H9 (cell line): ENCODE measurements around the gene KDM3A. TPM values are rescaled to one million over a fixed set of nuclear protein-coding genes. Genes with fewer than 3 reads are reported as not detected.

Experiments
- DNase-seq: peaks from one replicate; pipeline ENCODE4 v3.0.0-alpha.2; 2017
- H2AFZ ChIP-seq: one replicate; pipeline ENCODE4 v1.6.1; 2013; ENCODE audit warnings: mild to moderate bottlenecking, low read length, control low read depth, moderate library complexity
- H2AK5ac ChIP-seq: 2 replicates; pipeline ENCODE4 v1.6.1; 2013; ENCODE audit warnings: low read length, control low read depth, mixed read lengths; ENCODE audit not compliant: insufficient read length
- H2BK120ac ChIP-seq: one replicate; pipeline ENCODE4 v1.6.1; 2013; ENCODE audit warnings: low read depth, mild to moderate bottlenecking, low read length, control low read depth, inconsistent platforms; ENCODE audit not compliant: poor library complexity, severe bottlenecking
- H2BK12ac ChIP-seq: 2 replicates; pipeline ENCODE4 v1.6.1; 2013; ENCODE audit warnings: low read length, control low read depth, mixed read lengths, low read depth; ENCODE audit not compliant: insufficient read length
- H2BK15ac ChIP-seq: 2 replicates; pipeline ENCODE4 v1.6.1; 2013; ENCODE audit warnings: low read depth, low read length, control low read depth
- H2BK20ac ChIP-seq: one replicate; pipeline ENCODE4 v1.6.1; 2013; ENCODE audit warnings: low read depth, mild to moderate bottlenecking, low read length, control low read depth, inconsistent platforms; ENCODE audit not compliant: poor library complexity, severe bottlenecking
- H2BK5ac ChIP-seq: 2 replicates; pipeline ENCODE4 v1.6.1; 2013; ENCODE audit warnings: low read length, control low read depth, mixed read lengths; ENCODE audit not compliant: insufficient read length
- H3K14ac ChIP-seq: 2 replicates; pipeline ENCODE4 v1.6.1; 2013; ENCODE audit warnings: low read length, control low read depth; ENCODE audit not compliant: insufficient read depth
- H3K18ac ChIP-seq: 2 replicates; pipeline ENCODE4 v1.6.1; 2013; ENCODE audit warnings: low read depth, mild to moderate bottlenecking, mixed read lengths, low read length, control low read depth; ENCODE audit not compliant: insufficient read length
- H3K23ac ChIP-seq: 2 replicates; pipeline ENCODE4 v1.6.1; 2013; ENCODE audit warnings: low read length, control low read depth, mixed read lengths, low read depth; ENCODE audit not compliant: insufficient read length
- H3K23me2 ChIP-seq: 2 replicates; pipeline ENCODE4 v1.6.1; 2013; ENCODE audit warnings: low read depth, mild to moderate bottlenecking, mixed read lengths, low read length, control low read depth; ENCODE audit not compliant: insufficient read length, poor library complexity, severe bottlenecking
- H3K27ac ChIP-seq: 2 replicates; pipeline ENCODE4 v1.5.1; 2013; ENCODE audit warnings: low read length, control low read depth, mixed read lengths, low read depth; ENCODE audit not compliant: insufficient read length
- H3K27me3 ChIP-seq: 2 replicates; pipeline ENCODE4 v1.6.1; 2013; ENCODE audit warnings: low read length, control low read depth, inconsistent platforms; ENCODE audit not compliant: insufficient read depth
- H3K4ac ChIP-seq: 2 replicates; pipeline ENCODE4 v1.6.1; 2013; ENCODE audit warnings: low read depth, mild to moderate bottlenecking, control low read depth, inconsistent platforms, low read length, moderate library complexity
- H3K4me1 ChIP-seq: 2 replicates; pipeline ENCODE4 v1.6.1; 2013; ENCODE audit warnings: low read length, control low read depth, inconsistent platforms; ENCODE audit not compliant: insufficient read depth
- H3K4me2 ChIP-seq: 2 replicates; pipeline ENCODE4 v1.6.1; 2013; ENCODE audit warnings: low read length, control low read depth, mixed read lengths; ENCODE audit not compliant: insufficient read length, insufficient read depth
- H3K56ac ChIP-seq: 2 replicates; pipeline ENCODE4 v1.6.1; 2013; ENCODE audit warnings: low read depth, mild to moderate bottlenecking, mixed read lengths, low read length, control low read depth; ENCODE audit not compliant: insufficient read length
- H3K79me1 ChIP-seq: 2 replicates; pipeline ENCODE4 v1.6.1; 2013; ENCODE audit warnings: low read depth, mild to moderate bottlenecking, moderate library complexity, low read length, control low read depth, inconsistent platforms; ENCODE audit not compliant: insufficient read depth, poor library complexity, severe bottlenecking
- H3K79me2 ChIP-seq: 2 replicates; pipeline ENCODE4 v1.6.1; 2013; ENCODE audit warnings: low read length, control low read depth, inconsistent platforms; ENCODE audit not compliant: insufficient read depth
- H3K9ac ChIP-seq: 2 replicates; pipeline ENCODE4 v1.6.1; 2013; ENCODE audit warnings: low read length, control low read depth, mixed read lengths; ENCODE audit not compliant: insufficient read length; ENCODE audit errors: extremely low read depth
- H3K9me3 ChIP-seq: one replicate; pipeline ENCODE4 v1.6.1; 2013; ENCODE audit warnings: low read depth, low read length, inconsistent platforms; ENCODE audit not compliant: control insufficient read depth
- H3T11ph ChIP-seq: one replicate; pipeline ENCODE4 v1.6.1; 2013; ENCODE audit warnings: mild to moderate bottlenecking, low read length, control low read depth, inconsistent platforms
- H4K20me1 ChIP-seq: one replicate; pipeline ENCODE4 v1.6.1; 2013; ENCODE audit not compliant: control insufficient read depth, insufficient read length, insufficient read depth
- H4K5ac ChIP-seq: 2 replicates; pipeline ENCODE4 v1.6.1; 2013; ENCODE audit warnings: low read depth, mild to moderate bottlenecking, mixed read lengths, low read length, control low read depth; ENCODE audit not compliant: insufficient read length
- H4K8ac ChIP-seq: replicated peaks from 2 replicates; pipeline ENCODE4 v1.6.1; 2013; ENCODE audit warnings: low read length, control low read depth, mixed read lengths, low read depth; ENCODE audit not compliant: insufficient read length
- H4K91ac ChIP-seq: 2 replicates; pipeline ENCODE4 v1.6.1; 2013; ENCODE audit warnings: low read depth, mild to moderate bottlenecking, moderate library complexity, mixed read lengths, low read length, control low read depth; ENCODE audit not compliant: insufficient read length
- H3K27ac Mint-ChIP-seq, 3 experiments: 2 replicates in 2 of 3; 3 replicates in 1 of 3; pipeline ENCODE4 v1.8.0; 2020 to 2021; ENCODE audit warnings: mixed read lengths in 3 of 3, mild to moderate bottlenecking in 1 of 3, moderate library complexity in 1 of 3
- H3K27me3 Mint-ChIP-seq: 2 replicates; pipeline ENCODE4 v1.8.0; 2021; ENCODE audit warnings: low read depth, mild to moderate bottlenecking, moderate library complexity, mixed read lengths
- H3K36me3 Mint-ChIP-seq, 3 experiments: 2 replicates in 2 of 3; 3 replicates in 1 of 3; pipeline ENCODE4 v1.8.0; 2020 to 2021; ENCODE audit warnings: low read depth in 3 of 3, mixed read lengths in 3 of 3; ENCODE audit not compliant: insufficient read depth in 1 of 3
- H3K4me1 Mint-ChIP-seq, 2 experiments: 2 replicates each; pipeline ENCODE4 v1.8.0; 2020; ENCODE audit warnings: mixed read lengths in 2 of 2
- H3K4me3 Mint-ChIP-seq, 2 experiments: 2 replicates in 1 of 2; 3 replicates in 1 of 2; pipeline ENCODE4 v1.8.0; 2020 to 2021; ENCODE audit warnings: mild to moderate bottlenecking in 2 of 2, mixed read lengths in 2 of 2, moderate library complexity in 1 of 2
- H3K9me3 Mint-ChIP-seq, 2 experiments: 2 replicates in 1 of 2; 3 replicates in 1 of 2; pipeline ENCODE4 v1.8.0; 2020; ENCODE audit warnings: mild to moderate bottlenecking in 2 of 2, mixed read lengths in 2 of 2, moderate library complexity in 1 of 2
- CTCF ChIP-seq: fragments of 200-600 bp; sonication (generic); conservative IDR thresholded peaks from 3 replicates; pipeline ENCODE4 v1.8.0; 2021; ENCODE audit warnings: antibody characterized with exemption, mild to moderate bottlenecking
- WGBS: extraction: QIAGEN DNeasy Blood & Tissue Kit; methylation state at CpG from one replicate; pipeline ENCODE4 v1.1.7; 2013; ENCODE audit warnings: missing lambda C conversion rate, low lambda C conversion rate, mixed read lengths; ENCODE audit not compliant: insufficient read length; ENCODE audit errors: extremely low coverage; 5-methylcytosine and 5-hydroxymethylcytosine counted together
- total RNA-seq: library from RNA; stranded (reverse); gene quantifications from 2 replicates; pipeline ENCODE4 v1.2.1, GENCODE V29; 2021

The KDM3A gene
- total RNA-seq, 1 experiment from 2014 or later: 28.1 TPM

DNA sequence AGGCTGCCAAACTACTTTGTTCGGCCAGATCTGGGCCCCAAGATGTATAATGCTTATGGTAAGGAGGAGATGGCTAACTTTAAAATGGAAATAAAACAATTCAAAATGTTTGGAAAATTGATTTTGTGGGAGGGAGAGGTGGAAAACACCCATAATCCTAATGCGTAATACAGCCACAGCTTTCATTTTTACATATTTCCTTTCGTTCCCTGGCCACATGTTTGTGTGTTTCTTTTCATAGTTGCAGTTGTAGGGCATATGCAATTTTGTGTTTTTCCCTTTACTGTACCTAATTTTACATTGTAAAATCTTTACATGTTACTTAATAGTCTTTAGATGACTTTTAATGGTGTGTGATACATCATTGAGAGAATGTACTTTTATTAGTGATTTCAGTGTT lies 44.6 kb downstream of the KDM3A start:
- Mint-ChIP-seq H3K4me3 (no peak overlapping the region), H3K27ac (no peak overlapping the region), H3K27me3 (no peaks in the 10 kb centered on the region), H3K9me3 (no peaks in the 10 kb centered on the region), H3K4me1 (no peaks in the 10 kb centered on the region), H3K36me3 (peaks cover 52 to 90% (median 89%) of the 10 kb centered on the region in 3 experiments)
- Histone ChIP-seq H3K4me1 (no peaks in the 10 kb centered on the region), H3K27me3 (no peaks in the 10 kb centered on the region), H4K5ac (no peak overlapping the region), H3T11ph (no peak overlapping the region), H3K4ac (no peak overlapping the region), H2BK5ac (no peak overlapping the region), H3K79me1 (no peaks in the 10 kb centered on the region), H3K79me2 (no peaks in the 10 kb centered on the region), H2AFZ (no peak overlapping the region), H2BK15ac (no peak overlapping the region), H3K23me2 (no peaks in the 10 kb centered on the region), H3K18ac (no peak overlapping the region), H2BK120ac (no peak overlapping the region), H3K9me3 (no peaks in the 10 kb centered on the region), H2BK20ac (no peak overlapping the region), H3K14ac (no peak overlapping the region), H4K20me1 (no peaks in the 10 kb centered on the region), H3K9ac (no peak overlapping the region), H4K8ac (no peak overlapping the region), H3K27ac (no peak overlapping the region), H3K4me2 (no peak overlapping the region), H4K91ac (no peak overlapping the region), H3K56ac (no peak overlapping the region), H3K23ac (no peak overlapping the region), H2AK5ac (no peak overlapping the region), H2BK12ac (no peak overlapping the region)
- no peak for TF ChIP-seq CTCF
- DNase-seq: no peak
- no CpG with 5 or more reads among the region's 3 CpGs for WGBS
